ENCODE results near the gene PTEN. TPM values are rescaled to one million over a fixed set of nuclear protein-coding genes. Genes with fewer than 3 reads are reported as not detected.
"Not testable (repeated sequence)": the region's sequence is repeated elsewhere in the genome, so short reads cannot be mapped to it uniquely, and the experiment has no call there.

PTEN gene
- polyA plus RNA-seq, 4 donors: 58.3 to 80.4 (median 67.6) TPM

DNA sequence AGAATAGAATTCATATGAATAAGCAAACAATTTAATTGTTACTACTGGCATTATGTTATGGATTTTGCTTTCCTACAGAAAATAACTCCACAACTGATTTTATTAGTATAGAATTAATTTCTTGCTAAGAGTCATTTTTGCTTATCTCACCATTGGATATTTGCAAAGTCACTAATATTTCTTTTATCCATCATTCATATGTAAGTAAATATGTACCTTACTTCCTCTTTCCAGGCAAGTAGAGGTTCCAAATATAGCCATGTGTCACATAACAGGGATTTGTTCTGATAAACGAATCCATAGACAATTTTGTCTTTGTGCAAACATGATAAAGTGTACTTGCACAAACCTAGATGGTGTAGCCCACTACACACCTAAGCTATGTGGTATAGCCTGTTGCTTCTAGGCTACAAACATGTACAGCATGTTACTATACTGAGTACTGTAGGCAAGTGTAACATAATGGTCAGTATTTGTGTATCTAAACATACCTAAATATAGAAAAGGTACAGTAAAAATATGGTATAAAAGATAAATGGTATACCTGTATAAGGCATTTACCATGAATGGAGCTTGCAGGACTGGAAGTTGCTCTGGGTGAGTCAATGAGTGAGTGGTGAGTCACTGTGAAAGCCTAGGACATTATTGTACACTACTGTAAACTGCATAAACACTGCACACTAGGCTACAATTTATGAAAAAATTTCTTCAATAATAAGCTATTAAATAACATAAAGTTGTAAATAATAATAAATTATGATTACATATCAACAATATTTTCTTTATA is 18.4 kb upstream of the PTEN start:
- no peak for DNase-seq (ENCODE audit: low read depth in 4 of 4, low spot score in 2 of 4)

DNA sequence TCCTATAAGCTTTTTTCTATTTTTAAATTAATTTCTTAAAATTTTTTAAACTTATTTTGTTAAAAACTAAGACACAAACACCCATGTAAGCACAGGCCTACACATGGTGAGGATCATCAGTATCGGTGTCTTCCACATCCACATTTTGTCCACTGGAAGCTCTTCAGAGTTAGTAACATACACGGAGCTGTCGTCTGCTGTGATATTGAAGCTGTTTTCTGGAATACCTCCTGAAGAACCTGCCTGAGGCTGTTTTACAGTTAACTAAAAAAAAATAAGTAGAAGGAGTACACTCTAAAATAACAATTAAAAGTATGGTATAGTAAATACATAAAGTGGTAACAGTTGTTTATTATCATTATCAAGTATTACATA is 17.8 kb upstream of the PTEN start:
- DNase-seq (ENCODE audit: low read depth in 4 of 4, low spot score in 2 of 4): no peak

DNA sequence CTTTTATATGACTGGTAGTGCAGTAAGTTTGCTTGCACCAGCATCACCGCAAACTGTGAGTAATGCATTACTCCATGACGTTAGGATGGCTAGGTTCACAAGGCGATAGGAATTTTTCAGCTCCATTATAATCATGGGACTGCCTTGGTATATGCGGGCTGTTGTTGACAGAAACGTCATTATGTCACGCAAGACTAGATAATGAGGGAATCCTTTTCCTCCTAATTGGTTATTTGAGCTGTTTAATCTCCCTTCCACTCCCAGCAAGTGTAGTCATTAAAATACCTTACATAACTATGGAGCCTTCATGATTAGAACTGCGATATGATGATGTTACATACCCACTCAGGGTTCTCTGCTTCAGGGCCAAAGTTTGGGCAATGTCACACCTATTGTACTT is 17.4 kb upstream of the PTEN start:
- DNase-seq (ENCODE audit: low read depth in 4 of 4, low spot score in 2 of 4): peak in 2 of 4 donors; percentile 10 to 20

DNA sequence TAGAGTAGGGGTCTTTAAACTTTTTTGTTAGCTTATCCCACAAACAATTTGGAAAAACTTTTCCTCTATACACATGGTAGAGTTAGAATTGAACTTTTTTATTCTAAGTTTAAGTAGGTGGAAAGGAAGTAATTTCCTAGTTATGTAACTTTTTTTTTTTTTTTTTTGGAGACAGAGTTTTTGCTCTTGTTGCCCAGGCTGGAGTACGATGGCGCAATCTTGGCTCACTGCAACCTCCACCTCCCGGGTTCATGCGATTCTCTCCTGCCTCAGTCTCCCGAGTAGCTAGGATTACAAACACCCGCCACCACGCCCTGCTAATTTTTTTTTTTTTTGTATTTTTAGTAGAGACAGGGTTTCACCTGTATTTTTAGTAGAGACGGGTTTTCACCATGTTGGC is 16.7 kb upstream of the PTEN start:
- DNase-seq (ENCODE audit: low read depth in 4 of 4, low spot score in 2 of 4): not testable (repeated sequence)

DNA sequence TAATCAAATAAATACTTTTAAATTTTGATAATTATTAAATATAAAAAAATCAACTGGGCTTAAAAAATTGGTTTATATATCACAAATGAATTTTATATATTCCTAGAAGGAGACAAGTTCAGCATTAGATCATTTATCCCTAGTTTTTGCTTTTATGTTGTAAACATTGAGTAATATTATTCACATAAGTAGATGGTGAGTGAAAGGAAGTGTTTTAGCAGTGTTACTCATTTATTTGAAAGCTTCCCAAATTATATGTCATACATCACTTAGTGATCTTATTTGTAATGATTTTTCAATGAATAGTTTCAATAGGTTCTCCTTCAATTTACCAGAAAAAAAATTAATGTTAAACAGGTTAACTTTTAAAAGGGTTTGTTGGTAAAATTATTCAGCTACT is 15.9 kb upstream of the PTEN start:
- no peak for DNase-seq (ENCODE audit: low read depth in 4 of 4, low spot score in 2 of 4)

DNA sequence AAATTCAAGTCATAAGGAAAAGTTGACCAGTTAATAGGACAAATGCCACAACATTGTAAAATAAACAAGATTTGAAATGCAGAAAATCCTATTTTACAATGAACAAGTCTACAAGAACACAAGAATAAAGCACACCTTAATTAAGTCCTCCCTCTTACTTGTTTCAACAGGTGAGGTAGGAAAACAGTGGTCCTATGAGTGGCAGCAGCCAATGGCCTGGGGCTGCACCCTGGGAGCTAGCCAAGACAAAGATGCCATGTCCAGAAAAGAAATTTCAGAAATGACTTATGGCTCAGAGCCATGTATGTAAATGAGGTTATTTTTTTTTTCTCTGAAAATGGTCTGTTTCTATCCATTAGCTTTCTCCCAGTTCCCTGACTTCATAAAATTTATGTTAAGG is 14.4 kb upstream of the PTEN start:
- DNase-seq (ENCODE audit: low read depth in 4 of 4, low spot score in 2 of 4): no peak

DNA sequence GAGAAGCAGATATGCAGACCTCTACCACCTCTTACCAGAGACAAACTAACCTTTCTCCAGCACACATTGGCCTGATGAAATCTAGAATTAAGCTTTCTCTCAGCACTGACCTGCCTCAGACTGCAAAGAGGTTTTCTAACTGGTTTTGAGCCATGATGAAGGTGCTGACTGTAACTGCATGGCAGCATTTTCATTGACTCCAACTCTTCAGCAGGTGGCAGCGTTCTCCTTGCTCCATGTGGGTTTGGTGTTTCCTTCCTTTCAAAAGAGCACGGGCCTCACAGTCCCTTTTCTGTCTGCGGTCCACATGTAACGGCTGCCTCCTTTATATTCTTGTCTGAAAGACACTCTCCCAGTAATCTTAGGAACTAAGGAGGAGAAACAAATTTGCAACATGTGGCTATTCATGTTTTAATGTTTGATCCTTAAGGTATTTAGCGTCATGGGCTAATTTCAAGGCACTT is 12.7 kb upstream of the PTEN start:
- peak in 2 of 4 donors; percentile 26 to 44 for DNase-seq (ENCODE audit: low read depth in 4 of 4, low spot score in 2 of 4)

DNA sequence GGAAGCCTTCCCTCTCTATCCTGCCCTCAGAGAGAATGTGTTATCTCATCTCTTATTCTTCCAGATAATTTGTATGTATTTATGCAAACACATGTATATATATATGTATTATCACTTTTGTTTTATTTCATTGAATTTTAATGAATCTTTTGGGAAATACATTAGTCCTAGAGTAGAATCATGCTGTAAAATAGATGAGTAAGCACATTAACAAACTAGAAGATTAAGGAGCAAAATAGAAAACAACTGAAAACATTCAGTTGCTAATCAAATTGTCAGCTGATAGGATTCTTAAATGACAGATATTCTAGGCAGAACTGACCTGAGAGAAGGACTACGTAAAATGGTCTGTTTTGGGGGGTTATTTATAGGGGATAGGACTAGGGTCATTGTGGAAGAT is 11.3 kb upstream of the PTEN start:
- no peak for DNase-seq (ENCODE audit: low read depth in 4 of 4, low spot score in 2 of 4)

DNA sequence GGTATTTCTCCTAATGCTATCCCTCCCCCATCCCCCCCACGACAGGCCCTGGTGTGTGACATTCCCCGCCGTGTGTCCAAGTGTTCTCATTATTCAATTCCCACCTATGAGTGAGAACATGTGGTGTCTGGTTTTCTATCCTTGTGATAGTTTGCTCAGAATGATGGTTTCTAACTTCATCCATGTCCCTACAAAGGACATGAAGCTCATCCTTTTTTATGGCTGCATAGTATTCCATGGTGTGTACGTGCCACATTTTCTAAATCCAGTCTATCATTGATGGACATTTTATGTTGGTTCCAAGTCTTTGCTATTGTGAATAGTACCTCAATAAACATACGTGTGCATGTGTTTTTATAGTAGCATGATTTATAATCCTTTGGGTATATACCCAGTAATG is 8.2 kb upstream of the PTEN start:
- not testable (repeated sequence) for DNase-seq (ENCODE audit: low read depth in 4 of 4, low spot score in 2 of 4)

DNA sequence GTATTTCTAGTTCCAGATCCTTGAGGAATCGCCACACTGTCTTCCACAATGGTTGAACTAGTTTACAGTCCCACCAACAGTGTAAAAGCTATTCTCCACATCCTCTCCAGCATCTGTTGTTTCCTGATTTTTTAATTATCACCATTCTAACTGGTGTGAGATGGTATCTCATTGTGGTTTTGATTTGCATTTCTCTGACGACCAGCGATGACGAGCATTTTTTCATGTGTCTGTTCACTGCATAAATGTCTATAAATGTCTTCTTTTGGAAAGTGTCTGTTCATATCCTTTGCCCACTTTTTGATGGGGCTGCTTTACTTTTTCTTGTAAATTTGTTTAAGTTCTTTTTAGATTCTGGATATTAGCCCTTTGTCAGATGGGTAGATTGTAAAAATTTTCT is 7.8 kb upstream of the PTEN start:
- not testable (repeated sequence) for DNase-seq (ENCODE audit: low read depth in 4 of 4, low spot score in 2 of 4)

DNA sequence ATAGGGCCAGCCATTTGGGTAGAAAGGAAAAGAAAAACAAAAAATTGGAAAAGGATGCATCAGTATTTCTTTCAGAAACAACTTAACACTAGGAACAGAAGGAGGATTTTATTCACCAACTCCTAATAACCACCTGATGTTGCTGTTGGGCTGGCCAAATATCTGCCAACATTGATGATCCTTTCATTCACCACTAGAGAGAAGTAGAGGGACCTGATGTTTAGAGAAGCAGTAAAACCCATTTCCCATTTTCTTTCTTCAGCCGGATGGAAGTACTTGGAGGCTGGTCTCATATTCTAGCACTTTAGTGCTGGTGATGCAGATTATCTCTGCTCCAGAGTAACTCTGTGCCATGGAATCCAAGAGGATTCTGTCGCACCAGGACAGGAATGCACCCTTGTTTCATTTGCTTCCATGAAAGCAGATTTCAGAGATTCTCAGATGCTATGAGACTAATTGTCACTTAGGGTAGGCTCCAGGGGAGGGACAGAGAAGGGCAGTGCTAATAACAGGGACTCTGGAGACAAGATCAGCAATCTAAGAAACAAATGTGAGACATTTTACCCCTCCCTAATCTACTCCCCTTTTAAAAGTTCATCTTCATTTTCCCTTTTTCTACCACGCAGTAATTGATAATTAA is 3.1 kb upstream of the PTEN start:
- peak in 1 of 4 donors; percentile 33 for DNase-seq (ENCODE audit: low read depth in 4 of 4, low spot score in 2 of 4)

DNA sequence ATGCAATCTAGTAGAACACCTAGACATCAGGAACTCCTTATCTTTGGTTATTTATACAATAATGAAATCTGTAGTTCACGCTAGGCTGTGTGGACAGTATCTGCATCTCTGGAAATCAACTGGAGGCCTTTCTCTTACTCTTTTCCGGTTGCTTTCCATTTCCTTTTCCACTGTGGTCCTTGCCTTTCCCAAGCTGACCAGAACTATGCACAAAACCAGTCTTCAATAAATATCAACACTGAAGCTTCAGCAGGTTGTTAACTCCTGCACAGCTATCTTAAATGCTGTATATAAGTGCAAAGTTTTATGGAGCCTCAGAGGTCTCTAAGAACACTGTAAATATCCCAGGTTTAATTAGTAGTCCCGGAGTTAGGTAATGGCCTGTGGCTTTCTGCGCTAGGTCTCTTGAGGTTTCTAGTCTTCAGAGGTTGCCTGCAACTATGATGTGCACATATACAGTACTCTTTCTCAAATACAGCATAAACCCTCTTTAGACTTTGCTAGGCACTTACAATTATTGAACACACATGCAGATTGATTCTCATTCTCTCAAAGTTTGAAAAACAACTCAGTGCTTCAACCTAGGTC is 2.5 kb upstream of the PTEN start:
- no peak for DNase-seq (ENCODE audit: low read depth in 4 of 4, low spot score in 2 of 4)

DNA sequence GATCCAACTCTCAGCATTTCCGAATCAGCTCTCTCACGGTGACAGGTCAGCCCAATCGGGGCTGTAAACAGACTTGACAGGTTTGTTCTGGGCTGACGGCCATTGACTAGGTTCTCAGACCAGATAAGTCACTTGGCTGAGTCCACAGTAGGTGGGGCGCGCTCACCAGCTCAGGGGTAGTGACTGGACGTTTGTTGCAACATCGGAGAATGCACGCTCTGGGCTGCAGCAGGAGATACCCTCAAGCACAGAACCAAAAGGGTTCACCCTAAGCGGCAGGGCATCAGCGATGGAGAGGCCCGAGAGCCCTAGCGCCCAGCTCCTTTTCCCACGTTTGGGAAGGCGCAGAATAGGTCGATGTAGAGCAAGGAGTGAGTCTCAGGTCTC is 1.9 kb upstream of the PTEN start:
- DNase-seq (ENCODE audit: low read depth in 4 of 4, low spot score in 2 of 4): peak in 1 of 4 donors; percentile 45

DNA sequence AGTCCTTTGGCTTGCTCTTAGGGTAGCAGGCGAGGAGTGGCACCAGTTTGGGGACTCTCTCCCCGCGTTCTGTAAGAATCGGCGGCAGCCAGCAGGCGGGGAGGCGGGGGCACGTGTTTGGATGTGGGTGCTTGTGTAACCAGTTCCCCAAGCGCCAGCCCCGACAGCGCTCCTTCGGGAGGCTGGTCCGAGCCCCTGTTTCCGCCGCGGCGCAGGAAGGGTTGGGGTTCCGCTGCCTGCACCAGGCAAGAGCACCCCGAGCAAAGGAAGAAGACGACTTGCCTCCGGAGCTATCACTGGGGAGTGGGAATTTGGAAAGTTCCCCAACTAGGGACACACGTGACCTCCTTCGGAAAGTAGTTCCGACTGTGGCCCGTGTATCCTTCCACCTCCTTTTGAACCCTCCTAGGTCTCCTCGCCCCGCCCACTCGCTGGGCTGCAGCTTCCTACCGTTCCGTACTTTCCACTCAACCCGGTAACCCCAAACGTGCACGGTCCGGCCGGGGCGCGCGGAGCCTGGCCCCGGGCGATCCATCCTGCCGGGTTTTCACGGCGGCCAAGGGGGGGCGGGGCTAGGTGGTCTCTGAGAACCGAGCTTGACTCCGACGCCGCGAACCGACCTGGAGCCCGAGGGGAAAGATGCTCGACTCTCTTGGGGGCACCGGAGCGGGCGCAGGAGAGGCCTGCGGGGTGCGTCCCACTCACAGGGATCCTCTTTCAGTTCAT is 1.3 kb upstream of the PTEN start:
- peak; percentile 93 to 97 (median 96) for DNase-seq (ENCODE audit: low read depth in 4 of 4, low spot score in 2 of 4)

DNA sequence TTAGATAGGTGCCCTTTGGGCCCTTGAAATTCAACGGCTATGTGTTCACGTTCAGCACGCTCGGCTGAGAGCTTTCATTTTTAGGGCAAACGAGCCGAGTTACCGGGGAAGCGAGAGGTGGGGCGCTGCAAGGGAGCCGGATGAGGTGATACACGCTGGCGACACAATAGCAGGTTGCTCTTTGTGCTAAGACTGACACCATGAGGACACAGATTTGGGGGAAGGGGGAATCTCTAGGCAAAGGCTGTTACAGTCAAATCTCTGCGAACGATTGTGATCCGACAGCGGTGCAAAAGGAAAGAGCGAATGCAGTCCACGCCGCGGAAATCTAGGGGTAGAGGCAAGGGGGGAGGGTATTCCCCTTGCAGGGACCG is 759 bp upstream of the PTEN start:
- DNase-seq (ENCODE audit: low read depth in 4 of 4, low spot score in 2 of 4): peak in 1 of 4 donors; percentile 81

DNA sequence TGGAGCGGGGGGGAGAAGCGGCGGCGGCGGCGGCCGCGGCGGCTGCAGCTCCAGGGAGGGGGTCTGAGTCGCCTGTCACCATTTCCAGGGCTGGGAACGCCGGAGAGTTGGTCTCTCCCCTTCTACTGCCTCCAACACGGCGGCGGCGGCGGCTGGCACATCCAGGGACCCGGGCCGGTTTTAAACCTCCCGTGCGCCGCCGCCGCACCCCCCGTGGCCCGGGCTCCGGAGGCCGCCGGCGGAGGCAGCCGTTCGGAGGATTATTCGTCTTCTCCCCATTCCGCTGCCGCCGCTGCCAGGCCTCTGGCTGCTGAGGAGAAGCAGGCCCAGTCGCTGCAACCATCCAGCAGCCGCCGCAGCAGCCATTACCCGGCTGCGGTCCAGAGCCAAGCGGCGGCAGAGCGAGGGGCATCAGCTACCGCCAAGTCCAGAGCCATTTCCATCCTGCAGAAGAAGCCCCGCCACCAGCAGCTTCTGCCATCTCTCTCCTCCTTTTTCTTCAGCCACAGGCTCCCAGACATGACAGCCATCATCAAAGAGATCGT is 598 bp downstream of the PTEN start:
- DNase-seq (ENCODE audit: low read depth in 4 of 4, low spot score in 2 of 4): peak in 1 of 4 donors; percentile 9

DNA sequence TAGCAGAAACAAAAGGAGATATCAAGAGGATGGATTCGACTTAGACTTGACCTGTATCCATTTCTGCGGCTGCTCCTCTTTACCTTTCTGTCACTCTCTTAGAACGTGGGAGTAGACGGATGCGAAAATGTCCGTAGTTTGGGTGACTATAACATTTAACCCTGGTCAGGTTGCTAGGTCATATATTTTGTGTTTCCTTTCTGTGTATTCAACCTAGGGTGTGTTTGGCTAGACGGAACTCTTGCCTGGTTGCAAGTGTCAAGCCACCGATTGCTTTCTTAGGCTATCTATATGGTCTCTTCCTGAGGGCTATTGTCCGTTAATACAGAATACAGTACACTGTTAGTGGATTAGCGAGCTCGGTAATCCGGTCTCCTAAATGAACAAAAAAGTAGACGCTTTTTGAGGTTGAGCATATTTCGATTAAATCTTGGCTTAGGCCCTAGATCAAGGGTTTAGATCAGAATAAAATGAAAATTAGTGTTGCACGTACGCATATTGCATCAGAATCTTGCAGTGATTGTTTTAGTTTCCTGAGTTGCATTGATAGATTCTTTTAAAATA is 1.2 kb downstream of the PTEN start:
- DNase-seq (ENCODE audit: low read depth in 4 of 4, low spot score in 2 of 4): peak in 2 of 4 donors; percentile 24 to 64

DNA sequence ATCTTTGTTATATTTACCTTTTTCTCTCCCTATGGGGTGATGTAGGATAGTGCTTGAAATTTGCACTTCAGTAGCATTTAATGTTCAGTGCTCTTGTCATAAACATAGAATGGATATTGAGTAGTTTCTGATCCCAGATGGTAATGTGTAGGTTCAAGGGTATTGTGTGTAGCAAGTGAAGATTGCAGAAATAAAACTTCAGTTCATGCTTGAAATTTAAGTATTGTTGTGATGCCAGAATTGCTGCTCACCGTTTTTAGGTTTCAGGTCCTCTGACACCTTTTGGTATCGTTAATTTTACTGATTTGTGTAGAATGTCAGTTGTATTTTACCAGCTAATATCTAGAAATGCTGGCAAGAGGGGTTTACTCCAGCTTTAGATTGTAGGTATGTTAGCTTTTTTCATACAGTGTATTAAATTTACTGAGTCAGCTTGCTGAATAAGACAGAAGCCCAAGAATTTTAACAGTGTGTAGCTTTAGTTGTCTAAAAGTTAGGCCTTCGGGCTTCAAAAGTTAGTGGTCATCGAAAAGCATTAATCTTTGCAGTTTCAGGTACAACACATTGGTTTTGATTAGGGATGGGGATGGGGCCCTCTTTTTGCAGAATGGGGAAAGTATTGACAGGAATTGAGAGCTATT is 1.9 kb downstream of the PTEN start:
- peak in 2 of 4 donors; percentile 15 to 62 for DNase-seq (ENCODE audit: low read depth in 4 of 4, low spot score in 2 of 4)

DNA sequence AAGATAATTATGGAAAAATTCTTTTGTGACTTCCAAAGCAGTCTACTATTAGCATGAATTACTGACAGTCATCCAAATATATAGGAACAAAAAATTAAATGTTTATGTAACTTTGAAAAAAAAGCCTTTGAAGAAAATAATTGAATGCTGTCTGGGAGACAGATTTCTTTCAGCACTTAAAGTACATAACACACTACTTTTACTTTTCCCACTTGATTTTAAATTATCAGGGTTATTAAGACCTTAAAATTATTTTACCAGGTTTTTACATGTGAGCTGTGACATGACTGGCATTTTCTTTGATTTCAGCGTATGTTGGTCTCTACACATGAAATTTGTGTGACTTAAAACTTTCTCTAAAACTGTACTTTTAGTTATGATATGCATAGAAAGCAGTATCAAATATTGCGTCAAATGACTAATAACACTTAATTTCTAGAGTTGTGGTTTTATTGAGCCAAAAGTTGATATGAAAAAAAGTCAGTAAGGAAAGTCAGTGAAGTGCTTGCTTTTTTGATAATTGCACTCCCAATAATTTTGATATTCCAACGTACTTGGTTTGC is 3.1 kb downstream of the PTEN start:
- peak in 2 of 4 donors; percentile 9 to 37 for DNase-seq (ENCODE audit: low read depth in 4 of 4, low spot score in 2 of 4)

DNA sequence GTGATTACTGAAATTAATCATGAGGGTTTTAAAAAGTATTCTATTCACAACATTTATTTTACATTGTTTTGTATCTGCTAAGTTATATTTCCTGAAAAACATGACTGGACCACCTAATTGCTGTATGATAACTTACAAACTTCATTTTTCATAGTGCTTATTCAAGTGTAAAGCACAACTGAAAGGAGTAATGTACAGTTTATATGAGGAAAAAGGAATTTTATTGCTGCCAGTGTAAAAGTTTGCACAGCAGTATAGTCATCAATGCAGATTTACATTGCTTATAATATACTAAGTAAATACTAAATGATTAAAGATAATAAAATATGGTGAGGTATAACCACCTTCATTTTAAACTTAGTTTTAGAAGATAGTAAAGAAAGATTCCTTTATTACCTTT is 4.0 kb downstream of the PTEN start:
- DNase-seq (ENCODE audit: low read depth in 4 of 4, low spot score in 2 of 4): no peak
